SH-SY5Y (cell line): ENCODE data around the gene PRRC2A.

Source experiments
- GATA2 ChIP-seq: IDR thresholded peaks from 2 replicates; pipeline ENCODE4 v1.6.1; 2011; ENCODE audit warnings: mild to moderate bottlenecking, low read depth, low read length
- GATA3 ChIP-seq: IDR thresholded peaks from 2 replicates; pipeline ENCODE4 v1.6.1; 2011; ENCODE audit warnings: low read depth, mild to moderate bottlenecking, low read length, moderate library complexity

GRCh38 chr6:31687321-31687720, 66.8 kb downstream of the PRRC2A start:
- TF ChIP-seq GATA3 (no peak), GATA2 (no peak)
